Adrenal gland (tissue), 12 donors: Measurements from ENCODE around the gene MAPK12. TPM values are rescaled to one million over a fixed set of nuclear protein-coding genes. Genes with fewer than 3 reads are reported as not detected.

ENCODE experiments used
- DNase-seq, 7 donors: peaks; one replicate each; pipeline ENCODE4 v3.0.0-alpha.2; 2019 to 2020
- H3K27ac ChIP-seq, 5 donors: fragments of 200-600 bp; sonication (generic) in 4 of 5; 1 replicate in 3 of 5; 2 replicates in 2 of 5; pipeline versions ENCODE4 v1.5.1 to v1.8.0; 2016 to 2020; ENCODE audit warnings: mild to moderate bottlenecking in 1 of 5
- H3K27me3 ChIP-seq: fragments of 200-600 bp; 2 replicates; pipeline ENCODE4 v1.8.0; 2021
- H3K36me3 ChIP-seq, 2 donors: fragments of 200-600 bp; replicated peaks in 1 of 2; 1 replicate in 1 of 2; 2 replicates in 1 of 2; pipeline versions ENCODE4 v1.5.1 to v1.8.0; 2018 to 2022
- H3K4me1 ChIP-seq, 2 donors: fragments of 200-600 bp; replicated peaks in 1 of 2; 1 replicate in 1 of 2; 2 replicates in 1 of 2; pipeline versions ENCODE4 v1.5.1 to v1.8.0; 2018 to 2021
- H3K4me3 ChIP-seq, 4 donors: fragments of 200-600 bp; sonication (generic) in 3 of 4; one replicate each; pipeline ENCODE4 v1.5.1; 2016 to 2018
- H3K9me3 ChIP-seq, 3 donors: fragments of 200-600 bp; sonication (generic) in 1 of 3; replicated peaks in 1 of 3; 1 replicate in 2 of 3; 2 replicates in 1 of 3; pipeline versions ENCODE4 v1.5.1 to v1.8.0; 2016 to 2021
- POLR2A ChIP-seq, 2 donors: fragments of 450-650 bp; IDR thresholded peaks; one replicate each; pipeline ENCODE4 v1.6.1; 2017; ENCODE audit warnings: antibody characterized with exemption in 2 of 2, mild to moderate bottlenecking in 2 of 2, moderate library complexity in 1 of 2
- WGBS, 4 donors: extraction: QIAGEN DNeasy Blood & Tissue Kit in 2 of 4; methylation state at CpG; one replicate each; pipeline versions ENCODE4 v1.1.5 to v1.1.7; 2013 to 2017; 5-methylcytosine and 5-hydroxymethylcytosine counted together
- intact Hi-C, 2 donors: fragments of 100-400 bp; cut with DNase I; formaldehyde crosslinking; loops; one replicate each; pipeline versions ENCODE4 v1.14.1 to v1.15.0; 2022 to 2023
- polyA plus RNA-seq, 3 donors: library from polyadenylated mRNA; stranded (reverse); fragments of 200-250 nt in 2 of 3; fragments of 350-450 nt in 1 of 3; fragmentation: Illumina TruSeq in 1 of 3; extraction: RNeasy Lipid Tissue Mini Kit (QIAGEN cat#74804) in 1 of 3; gene quantifications; one replicate each; pipeline ENCODE4 v1.2.3, GENCODE V29; 2013 to 2014
- total RNA-seq, 9 donors: library from RNA; depleted of rRNA in 4 of 9; stranded (reverse); fragments of >200 nt in 4 of 9; fragments of 120-200 nt in 1 of 9; fragmentation: NEBNext Ultra II Directional in 1 of 9; extraction: Animal tissue kit (Norgen Biotek cat#: 25700) in 1 of 9; gene quantifications; one replicate each; pipeline versions ENCODE4 v1.1.0 to v1.2.4, GENCODE V29; 2013 to 2023
- TF ChIP-seq, protein P1 (sequence below), 6 experiments: fragments of 450-650 bp in 4 of 6; fragments of 200-600 bp in 2 of 6; sonication (generic) in 1 of 6; IDR thresholded peaks; 1 replicate in 5 of 6; 2 replicates in 1 of 6; pipeline versions ENCODE4 v1.5.1 to v1.8.0; 2016 to 2021; ENCODE audit warnings: antibody characterized with exemption in 6 of 6, mild to moderate bottlenecking in 2 of 6, moderate library complexity in 1 of 6
- donor health status: healthy with polysubstance abuse.
- donor health status: Bipolar disorder and iron deficiency.
- donor health status: DM: yes; HTN: yes; CAD: no.
- donor health status: DM: no; HTN: no; CAD: no.
- donor health status: DM: no; HTN: no; CAD: no.
- donor health status: DM: yes; HTN: yes; CAD: no.

The MAPK12 gene
- total and polyA plus RNA-seq, 12 donors, result 1.7 to 17.1 (median 5.4) TPM

- intact Hi-C loops, result no loop called here
- Histone ChIP-seq H3K27me3 (no peaks in the 10 kb centered on the region), H3K36me3 (peaks cover 0 to 79% of the 10 kb centered on the region in 2 donors), H3K27ac (no peak overlapping the region), H3K9me3 (no peaks in the 10 kb centered on the region), H3K4me1 (no peaks in the 10 kb centered on the region), H3K4me3 (no peak overlapping the region)
- 72 to 89% (median 76%) methylated on average over 4 to 17 of the region's 17 CpGs for WGBS, 4 donors
- no peak for TF ChIP-seq POLR2A (IDR thresholded peaks at IDR 0.05)
- TF ChIP-seq, protein P1, sequence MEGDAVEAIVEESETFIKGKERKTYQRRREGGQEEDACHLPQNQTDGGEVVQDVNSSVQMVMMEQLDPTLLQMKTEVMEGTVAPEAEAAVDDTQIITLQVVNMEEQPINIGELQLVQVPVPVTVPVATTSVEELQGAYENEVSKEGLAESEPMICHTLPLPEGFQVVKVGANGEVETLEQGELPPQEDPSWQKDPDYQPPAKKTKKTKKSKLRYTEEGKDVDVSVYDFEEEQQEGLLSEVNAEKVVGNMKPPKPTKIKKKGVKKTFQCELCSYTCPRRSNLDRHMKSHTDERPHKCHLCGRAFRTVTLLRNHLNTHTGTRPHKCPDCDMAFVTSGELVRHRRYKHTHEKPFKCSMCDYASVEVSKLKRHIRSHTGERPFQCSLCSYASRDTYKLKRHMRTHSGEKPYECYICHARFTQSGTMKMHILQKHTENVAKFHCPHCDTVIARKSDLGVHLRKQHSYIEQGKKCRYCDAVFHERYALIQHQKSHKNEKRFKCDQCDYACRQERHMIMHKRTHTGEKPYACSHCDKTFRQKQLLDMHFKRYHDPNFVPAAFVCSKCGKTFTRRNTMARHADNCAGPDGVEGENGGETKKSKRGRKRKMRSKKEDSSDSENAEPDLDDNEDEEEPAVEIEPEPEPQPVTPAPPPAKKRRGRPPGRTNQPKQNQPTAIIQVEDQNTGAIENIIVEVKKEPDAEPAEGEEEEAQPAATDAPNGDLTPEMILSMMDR (IDR thresholded peaks at IDR 0.05), result no peak
- DNase-seq, result no peak
Observed at GRCh38 chr22:50215297-50216054, 46.0 kb downstream of the MAPK12 start.

GRCh38 chr22:50213263-50213662 is 48.2 kb downstream of the MAPK12 start:
- DNase-seq, result no peak
- 96 to 98% (median 97%) methylated on average over 9 of the region's 9 CpGs for WGBS, 4 donors
- Histone ChIP-seq H3K9me3 (no peaks in the 10 kb centered on the region), H3K36me3 (peaks cover 0 to 82% of the 10 kb centered on the region in 2 donors), H3K4me3 (no peak overlapping the region), H3K27me3 (no peaks in the 10 kb centered on the region), H3K4me1 (peaks cover 0 to 9% of the 10 kb centered on the region in 2 donors), H3K27ac (no peak overlapping the region)
- intact Hi-C loops, result no loop called here
- TF ChIP-seq, protein P1 (IDR thresholded peaks at IDR 0.05), result no peak
- TF ChIP-seq POLR2A (IDR thresholded peaks at IDR 0.05), result no peak

DNA sequence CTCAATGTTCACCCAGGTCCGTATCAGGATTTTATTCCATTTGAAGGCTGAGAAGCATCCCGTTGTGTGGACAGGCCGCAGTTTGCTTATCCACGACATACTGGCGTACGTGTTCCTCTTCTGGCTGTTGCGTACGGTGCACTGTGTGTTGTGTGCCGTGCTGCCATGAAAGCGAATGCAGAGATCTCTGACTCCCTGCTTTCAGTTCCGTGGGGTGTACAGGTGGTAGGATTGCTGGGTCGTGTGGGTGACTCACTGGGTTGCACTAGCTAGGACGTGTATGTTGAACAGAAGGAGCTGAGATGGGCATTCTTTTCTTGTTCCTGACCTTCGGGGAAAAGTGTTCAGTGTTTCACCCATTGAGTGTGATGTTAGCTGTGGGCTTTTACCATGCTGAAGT is 50.3 kb downstream of the MAPK12 start:
- H3K27me3 ChIP-seq, result no peaks in the 10 kb centered on the region
- no peaks in the 10 kb centered on the region for H3K9me3 ChIP-seq
- no peak for DNase-seq
- peaks cover 0 to 79% of the 10 kb centered on the region in 2 donors for H3K36me3 ChIP-seq
- H3K4me3 ChIP-seq, result no peak overlapping the region
- H3K27ac ChIP-seq, result no peak overlapping the region
- peaks cover 0 to 9% of the 10 kb centered on the region in 2 donors for H3K4me1 ChIP-seq
- WGBS, 4 donors, result 81 to 88% (median 85%) methylated on average over 14 of the region's 14 CpGs
- intact Hi-C loops, result loop anchor here in 1 of 2 donors (2.0 kb wide), 1 partner anchor 64 kb away; no protein-coding TSS in a partner anchor
- TF ChIP-seq, protein P1 (IDR thresholded peaks at IDR 0.05), result no peak
- no peak for TF ChIP-seq POLR2A (IDR thresholded peaks at IDR 0.05)

DNA sequence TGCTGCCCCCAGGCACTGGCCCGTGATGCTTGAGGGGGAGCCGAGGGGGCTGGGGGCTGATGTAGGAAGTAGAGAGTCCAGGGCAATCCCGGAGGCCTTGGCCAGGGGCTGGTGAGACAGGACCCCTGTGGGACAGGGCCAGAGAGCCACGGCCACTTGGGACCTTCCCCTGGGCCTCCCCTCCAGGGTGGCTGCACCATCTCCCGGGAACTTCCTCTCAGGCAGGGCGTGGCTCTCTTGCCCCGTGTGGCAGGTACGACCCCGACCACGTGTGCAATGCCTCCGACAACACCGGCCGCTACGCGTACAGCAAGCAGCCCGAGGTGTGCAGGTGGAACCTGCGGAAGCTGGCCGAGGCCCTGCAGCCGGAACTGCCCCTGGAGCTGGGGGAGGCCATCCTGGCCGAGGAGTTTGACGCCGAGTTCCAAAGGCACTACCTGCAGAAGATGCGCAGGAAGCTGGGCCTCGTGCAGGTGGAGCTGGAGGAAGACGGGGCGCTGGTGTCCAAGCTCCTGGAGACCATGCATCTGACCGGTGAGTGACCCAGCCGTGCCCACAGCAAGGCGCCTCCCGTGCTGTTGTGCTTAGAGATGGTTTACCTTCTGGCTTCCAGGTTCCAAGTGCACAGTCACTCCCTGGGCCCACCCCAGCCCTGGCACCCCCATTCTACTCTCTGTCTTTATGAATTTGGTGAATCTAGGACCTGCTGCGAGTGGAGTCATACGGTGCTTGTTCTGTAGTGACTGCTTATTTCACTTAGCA is 50.9 kb downstream of the MAPK12 start:
- Histone ChIP-seq H3K4me3 (no peak overlapping the region), H3K9me3 (no peaks in the 10 kb centered on the region), H3K27me3 (no peaks in the 10 kb centered on the region), H3K36me3 (peaks cover 0 to 74% of the 10 kb centered on the region in 2 donors), H3K27ac (no peak overlapping the region), H3K4me1 (peaks cover 0 to 9% of the 10 kb centered on the region in 2 donors)
- intact Hi-C loops, result loop anchor here in 1 of 2 donors (2.0 kb wide), 1 partner anchor 64 kb away; no protein-coding TSS in a partner anchor
- no peak for TF ChIP-seq POLR2A (IDR thresholded peaks at IDR 0.05)
- TF ChIP-seq, protein P1 (IDR thresholded peaks at IDR 0.05), result no peak
- 82 to 99% (median 85%) methylated on average over 9 to 32 of the region's 32 CpGs for WGBS, 4 donors
- DNase-seq, result peak in 1 of 7 donors; percentile 39
